GM23338 (cell line): ENCODE data around the gene SLC2A1. TPM values are rescaled to one million over a fixed set of nuclear protein-coding genes. Genes with fewer than 3 reads are reported as not detected.

ENCODE experiments used
- ATAC-seq: fragments of 200-7000 bp; cut with Tn5 transposase; 3 replicates; pipeline ENCODE4 v1.9.1; 2020
- DNase-seq: peaks from one replicate; pipeline ENCODE4 v3.0.0-alpha.2; 2015; ENCODE audit warnings: low spot score
- H2AFZ ChIP-seq: fragments of 200-600 bp; sonication (generic); 2 replicates; pipeline ENCODE4 v1.8.0; 2016; ENCODE audit warnings: antibody characterized with exemption, mild to moderate bottlenecking, moderate library complexity
- H3F3A ChIP-seq: fragments of 200-600 bp; sonication (generic); replicated peaks from 2 replicates; pipeline ENCODE4 v1.8.0; 2017; ENCODE audit warnings: antibody characterized with exemption, mixed run types, low read depth
- H3K27ac ChIP-seq: fragments of 200-600 bp; sonication (generic); 2 replicates; pipeline ENCODE4 v1.6.1; 2016; ENCODE audit warnings: low read depth
- H3K27me3 ChIP-seq: fragments of 200-600 bp; sonication (generic); 2 replicates; pipeline ENCODE4 v1.8.0; 2016; ENCODE audit warnings: mild to moderate bottlenecking, mixed run types, moderate library complexity; ENCODE audit not compliant: insufficient read depth
- H3K36me3 ChIP-seq: fragments of 200-600 bp; sonication (generic); 2 replicates; pipeline ENCODE4 v1.8.0; 2016; ENCODE audit warnings: mild to moderate bottlenecking; ENCODE audit not compliant: insufficient read depth
- H3K4me1 ChIP-seq: fragments of 200-600 bp; sonication (generic); 2 replicates; pipeline ENCODE4 v1.8.0; 2016; ENCODE audit warnings: mild to moderate bottlenecking, moderate library complexity; ENCODE audit not compliant: insufficient read depth
- H3K4me2 ChIP-seq: fragments of 200-600 bp; sonication (generic); 2 replicates; pipeline ENCODE4 v1.7.1; 2017; ENCODE audit warnings: mixed run types
- H3K4me3 ChIP-seq: fragments of 200-600 bp; sonication (generic); 2 replicates; pipeline ENCODE4 v1.6.1; 2016; ENCODE audit warnings: mixed run types
- H3K79me2 ChIP-seq: fragments of 200-600 bp; sonication (generic); replicated peaks from 2 replicates; pipeline ENCODE4 v1.8.0; 2017; ENCODE audit warnings: mild to moderate bottlenecking; ENCODE audit not compliant: insufficient read depth
- H3K9me2 ChIP-seq: fragments of 200-600 bp; sonication (generic); 2 replicates; pipeline ENCODE4 v1.8.0; 2017; ENCODE audit not compliant: insufficient read depth
- H4K20me1 ChIP-seq: fragments of 200-600 bp; sonication (generic); replicated peaks from 2 replicates; pipeline ENCODE4 v1.8.0; 2017; ENCODE audit warnings: mild to moderate bottlenecking; ENCODE audit not compliant: insufficient read depth
- H3K27ac Mint-ChIP-seq: 2 replicates; pipeline ENCODE4 v1.8.0; 2020; ENCODE audit warnings: inconsistent platforms, mild to moderate bottlenecking, moderate library complexity, mixed read lengths
- H3K27me3 Mint-ChIP-seq: 3 replicates; pipeline ENCODE4 v1.8.0; 2022; ENCODE audit warnings: low read depth, mild to moderate bottlenecking, moderate library complexity, mixed read lengths, inconsistent platforms; ENCODE audit not compliant: insufficient read depth, poor library complexity
- H3K36me3 Mint-ChIP-seq: 3 replicates; pipeline ENCODE4 v1.8.0; 2021; ENCODE audit warnings: low read depth, mild to moderate bottlenecking, inconsistent platforms, moderate library complexity, mixed read lengths
- H3K4me1 Mint-ChIP-seq: 3 replicates; pipeline ENCODE4 v1.8.0; 2020; ENCODE audit warnings: mild to moderate bottlenecking, inconsistent platforms, mixed read lengths
- H3K4me3 Mint-ChIP-seq: 3 replicates; pipeline ENCODE4 v1.8.0; 2021; ENCODE audit warnings: moderate library complexity, mild to moderate bottlenecking, inconsistent platforms, mixed read lengths
- H3K9me3 Mint-ChIP-seq: 3 replicates; pipeline ENCODE4 v1.8.0; 2020; ENCODE audit warnings: moderate library complexity, mild to moderate bottlenecking, inconsistent platforms, mixed read lengths
- CREB1 ChIP-seq: fragments of 250-450 bp; sonication (Bioruptor Pico); IDR thresholded peaks from 2 replicates; pipeline ENCODE4 v1.5.0; 2020; ENCODE audit warnings: low read depth, mild to moderate bottlenecking, moderate library complexity
- CTCF ChIP-seq, 2 experiments: fragments of 200-600 bp in 1 of 2; sonication (generic) in 1 of 2; conservative IDR thresholded peaks; 2 replicates each; pipeline versions ENCODE4 v1.5.1 to v1.6.1; 2016 to 2017; ENCODE audit warnings: antibody characterized with exemption in 2 of 2, low read depth in 2 of 2, mild to moderate bottlenecking in 2 of 2, moderate library complexity in 1 of 2
- ETS1 ChIP-seq: IDR thresholded peaks from 2 replicates; pipeline ENCODE4 v1.6.1; 2016; ENCODE audit warnings: antibody characterized with exemption
- EZH2 ChIP-seq: fragments of 200-600 bp; sonication (generic); IDR thresholded peaks from one replicate; pipeline ENCODE4 v1.8.0; 2017; ENCODE audit warnings: antibody characterized with exemption, mild to moderate bottlenecking, low read depth; ENCODE audit not compliant: unreplicated experiment
- EZH2phosphoT487 ChIP-seq: fragments of 200-600 bp; sonication (generic); IDR thresholded peaks from one replicate; pipeline ENCODE4 v1.8.1; 2018; ENCODE audit warnings: antibody characterized with exemption; ENCODE audit not compliant: unreplicated experiment
- JUNB ChIP-seq: IDR thresholded peaks from one replicate; pipeline ENCODE4 v1.6.1; 2016; ENCODE audit warnings: antibody characterized with exemption; ENCODE audit not compliant: unreplicated experiment
- NANOG ChIP-seq: IDR thresholded peaks from 2 replicates; pipeline ENCODE4 v1.6.1; 2016; ENCODE audit warnings: antibody characterized with exemption, borderline replicate concordance
- POLR2AphosphoS5 ChIP-seq: IDR thresholded peaks from 2 replicates; pipeline ENCODE4 v1.6.1; 2016; ENCODE audit warnings: antibody characterized with exemption, low read depth
- REST ChIP-seq: IDR thresholded peaks from one replicate; pipeline ENCODE4 v1.6.1; 2018; ENCODE audit warnings: antibody characterized with exemption; ENCODE audit not compliant: unreplicated experiment
- STAT1 ChIP-seq: IDR thresholded peaks from one replicate; pipeline ENCODE4 v1.6.1; 2016; ENCODE audit warnings: antibody characterized with exemption; ENCODE audit not compliant: unreplicated experiment
- ZNF114 ChIP-seq: fragments of 250-450 bp; sonication (Bioruptor Pico); IDR thresholded peaks from 2 replicates; pipeline ENCODE4 v1.5.0; 2020; ENCODE audit warnings: mild to moderate bottlenecking, moderate library complexity
- ZNF331 ChIP-seq: fragments of 250-450 bp; sonication (Bioruptor Pico); IDR thresholded peaks from 2 replicates; pipeline ENCODE4 v1.5.0; 2020; ENCODE audit warnings: low read depth, mild to moderate bottlenecking, moderate library complexity
- ZNF462 ChIP-seq: fragments of 250-450 bp; sonication (Bioruptor Pico); IDR thresholded peaks from 2 replicates; pipeline ENCODE4 v1.5.0; 2020; ENCODE audit warnings: mild to moderate bottlenecking, moderate library complexity
- polyA plus RNA-seq: library from polyadenylated mRNA; unstranded; fragments of >200 nt; fragmentation: Nextera tagmentation; extraction: Ambion mirVana; gene quantifications from 2 replicates; pipeline ENCODE4 v1.2.1, GENCODE V29; 2016
- total RNA-seq: library from RNA; depleted of rRNA; stranded (reverse); fragments of >200 nt; shearing (Covaris generic); gene quantifications from 2 replicates; pipeline ENCODE4 v1.2.3, GENCODE V29; 2014

Gene SLC2A1
- total and polyA plus RNA-seq, 2 experiments from 2014 or later, result 66.1 to 305 TPM

GRCh38 chr1:42996384-42996970 lies 37.8 kb upstream of the SLC2A1 start:
- peaks cover 27% of the 10 kb centered on the region for H3K4me1 Mint-ChIP-seq
- Histone ChIP-seq H3K79me2 (no peaks in the 10 kb centered on the region), H3K4me1 (peaks cover 10% of the 10 kb centered on the region; the same call in 1 of the 2 replicates), H3K9me2 (no peaks in the 10 kb centered on the region), H3K27me3 (no peaks in the 10 kb centered on the region), H4K20me1 (no peaks in the 10 kb centered on the region), H3K27ac (no peak overlapping the region), H2AFZ (no peak overlapping the region), H3K36me3 (no peaks in the 10 kb centered on the region), H3K4me3 (no peak overlapping the region), H3F3A (no peaks in the 10 kb centered on the region; the same call in 1 of the 2 replicates), H3K4me2 (no peak overlapping the region)
- peaks cover 3% of the 10 kb centered on the region for H3K27me3 Mint-ChIP-seq
- H3K4me3 Mint-ChIP-seq, result no peak overlapping the region
- no peak for DNase-seq
- no peak overlapping the region for H3K27ac Mint-ChIP-seq
- TF ChIP-seq ETS1 (no peak), REST (no peak), EZH2 (no peak), POLR2AphosphoS5 (no peak), EZH2phosphoT487 (no peak), ZNF114 (CRISPR knock-in tag) (no peak), CTCF (conservative IDR thresholded peaks at IDR 0.05; ENCODE audit: low read depth in 2 of 2) (no peak), STAT1 (no peak), JUNB (no peak), ZNF462 (CRISPR knock-in tag) (no peak), NANOG (no peak), ZNF331 (CRISPR knock-in tag) (no peak), CREB1 (CRISPR knock-in tag) (no peak)
- ATAC-seq, result no peak
- H3K9me3 Mint-ChIP-seq, result no peaks in the 10 kb centered on the region
- H3K36me3 Mint-ChIP-seq, result no peaks in the 10 kb centered on the region
